Breast epithelium (tissue), 3 donors: Measurements from ENCODE around the gene TTC28.

Experiments used
- POLR2A ChIP-seq: fragments of 450-650 bp; IDR thresholded peaks from one replicate; pipeline ENCODE4 v1.6.1; 2016; ENCODE audit warnings: antibody characterized with exemption, mild to moderate bottlenecking, moderate library complexity
- POLR2AphosphoS5 ChIP-seq, 3 donors: sonication (generic); formaldehyde crosslinking; IDR thresholded peaks; one replicate each; pipeline ENCODE4 v1.6.1; 2017; ENCODE audit warnings: antibody characterized with exemption in 3 of 3
- TF ChIP-seq, protein P1 (sequence below), 3 donors: fragments of 450-650 bp; IDR thresholded peaks; one replicate each; pipeline ENCODE4 v1.5.1; 2016 to 2017; ENCODE audit warnings: antibody characterized with exemption in 3 of 3, mild to moderate bottlenecking in 3 of 3, moderate library complexity in 3 of 3

DNA sequence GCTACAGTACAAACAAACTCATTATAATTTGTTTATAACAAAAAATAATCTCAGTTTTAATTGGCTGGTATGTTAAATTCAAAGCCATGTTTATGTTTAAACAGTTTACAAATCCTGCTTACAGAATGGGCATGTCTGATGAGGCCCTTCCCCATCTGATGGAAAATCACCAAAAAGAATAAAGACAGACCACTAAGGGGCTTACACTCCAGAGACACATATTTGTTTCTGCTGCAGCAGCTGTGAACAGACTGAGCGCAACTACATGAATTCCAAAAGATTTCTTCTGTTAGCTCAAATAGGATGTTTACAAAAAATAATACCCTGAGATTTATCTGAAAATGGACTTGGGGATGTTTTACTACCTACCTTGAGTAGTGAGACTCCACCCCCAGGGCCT, 585.9 kb downstream of the TTC28 start:
- TF ChIP-seq, protein P1, sequence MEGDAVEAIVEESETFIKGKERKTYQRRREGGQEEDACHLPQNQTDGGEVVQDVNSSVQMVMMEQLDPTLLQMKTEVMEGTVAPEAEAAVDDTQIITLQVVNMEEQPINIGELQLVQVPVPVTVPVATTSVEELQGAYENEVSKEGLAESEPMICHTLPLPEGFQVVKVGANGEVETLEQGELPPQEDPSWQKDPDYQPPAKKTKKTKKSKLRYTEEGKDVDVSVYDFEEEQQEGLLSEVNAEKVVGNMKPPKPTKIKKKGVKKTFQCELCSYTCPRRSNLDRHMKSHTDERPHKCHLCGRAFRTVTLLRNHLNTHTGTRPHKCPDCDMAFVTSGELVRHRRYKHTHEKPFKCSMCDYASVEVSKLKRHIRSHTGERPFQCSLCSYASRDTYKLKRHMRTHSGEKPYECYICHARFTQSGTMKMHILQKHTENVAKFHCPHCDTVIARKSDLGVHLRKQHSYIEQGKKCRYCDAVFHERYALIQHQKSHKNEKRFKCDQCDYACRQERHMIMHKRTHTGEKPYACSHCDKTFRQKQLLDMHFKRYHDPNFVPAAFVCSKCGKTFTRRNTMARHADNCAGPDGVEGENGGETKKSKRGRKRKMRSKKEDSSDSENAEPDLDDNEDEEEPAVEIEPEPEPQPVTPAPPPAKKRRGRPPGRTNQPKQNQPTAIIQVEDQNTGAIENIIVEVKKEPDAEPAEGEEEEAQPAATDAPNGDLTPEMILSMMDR (IDR thresholded peaks at IDR 0.05) = no peak
- TF ChIP-seq POLR2AphosphoS5 (IDR thresholded peaks at IDR 0.05) (no peak), POLR2A (no peak)
